NCI-H69 (cell line): ENCODE measurements around the gene COX7C.
"Not testable (repeated sequence)": the region's sequence is repeated elsewhere in the genome, so short reads cannot be mapped to it uniquely, and the experiment has no call there.

Experiments
- DNase-seq: peaks from one replicate; lab custom pipeline; 2025; lab: John Stamatoyannopoulos, UW

The COX7C gene

GRCh38 chr5:86617756-86618576, at the start of gene COX7C:
TSS of gene COX7C (plus strand) at chr5:86617941. CDS start at chr5:86618056, 115 bp downstream.
- DNase-seq = peak; percentile 99

DNA sequence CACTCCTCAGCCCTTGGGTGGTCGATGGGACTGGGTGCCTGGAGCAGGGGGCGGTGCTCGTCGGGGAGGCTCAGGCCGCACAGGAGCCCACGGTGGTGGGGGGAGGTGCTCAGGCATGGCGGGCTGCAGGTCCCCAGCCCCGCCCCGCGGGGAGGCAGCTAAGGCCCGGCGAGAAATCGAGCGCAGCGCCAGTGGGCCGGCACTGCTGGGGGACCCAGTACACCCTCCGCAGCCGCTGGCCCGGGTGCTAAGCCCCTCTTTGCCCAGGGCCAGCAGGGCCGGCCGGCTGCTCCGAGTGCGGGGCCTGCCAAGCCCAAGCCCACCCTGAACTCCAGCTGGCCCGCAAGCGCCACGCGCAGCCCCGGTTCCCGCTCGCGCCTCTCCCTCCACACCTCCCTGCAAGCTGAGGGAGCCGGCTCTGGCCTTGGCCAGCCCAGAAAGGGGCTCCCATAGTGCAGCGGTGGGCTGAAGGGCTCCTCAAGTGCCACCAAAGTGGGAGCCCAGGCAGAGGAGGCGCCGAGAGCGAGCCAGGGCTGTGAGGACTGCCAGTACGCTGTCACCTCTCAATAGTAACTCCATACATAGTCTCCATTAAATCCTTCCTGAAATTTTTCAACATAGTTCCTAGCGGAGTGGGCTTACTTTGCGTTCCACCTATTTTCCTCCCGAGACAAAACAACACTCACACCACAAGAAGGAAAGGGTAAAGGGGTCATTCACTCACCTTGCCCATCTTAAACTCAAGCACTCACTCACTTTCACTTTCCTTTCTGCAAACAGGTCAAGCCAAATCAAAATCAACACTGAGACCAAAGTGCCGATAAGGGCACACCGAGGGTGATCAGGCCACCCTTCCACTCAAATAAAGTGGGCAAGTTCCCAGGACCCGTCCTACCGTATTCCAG, 48.0 kb upstream of the COX7C start:
- DNase-seq = not testable (repeated sequence)

DNA sequence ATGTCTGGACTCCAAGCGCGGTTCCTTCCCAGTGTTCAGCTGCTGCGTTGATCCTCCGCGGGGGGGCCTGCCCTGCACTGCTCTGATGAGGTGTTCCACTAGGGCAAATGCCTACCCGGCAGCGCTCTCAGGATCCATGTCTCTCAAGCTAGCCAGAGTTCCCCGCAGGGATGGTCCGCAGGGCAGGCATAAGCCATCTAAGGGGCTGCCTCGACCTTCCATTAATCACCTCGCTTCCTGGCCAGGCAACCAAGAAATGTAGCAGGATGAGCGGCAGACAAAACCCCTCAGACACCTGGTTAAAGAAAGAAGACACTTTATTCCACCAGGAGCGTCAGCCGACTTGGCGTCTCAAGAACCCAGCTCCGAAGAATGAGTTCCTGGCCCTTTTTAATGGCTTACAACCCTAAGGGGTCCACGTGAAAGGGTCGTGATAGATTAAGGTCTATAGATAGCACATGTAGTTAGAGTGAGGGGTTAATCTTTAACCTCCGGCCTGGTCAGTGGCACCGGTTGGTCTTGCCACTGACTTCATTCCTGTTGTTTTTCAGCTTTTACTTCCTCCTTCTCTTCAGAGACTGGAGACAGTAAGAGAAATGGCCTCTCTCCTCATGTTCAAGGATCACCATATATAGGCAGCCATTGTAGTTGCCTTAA, 47.2 kb upstream of the COX7C start:
- DNase-seq = no peak

DNA sequence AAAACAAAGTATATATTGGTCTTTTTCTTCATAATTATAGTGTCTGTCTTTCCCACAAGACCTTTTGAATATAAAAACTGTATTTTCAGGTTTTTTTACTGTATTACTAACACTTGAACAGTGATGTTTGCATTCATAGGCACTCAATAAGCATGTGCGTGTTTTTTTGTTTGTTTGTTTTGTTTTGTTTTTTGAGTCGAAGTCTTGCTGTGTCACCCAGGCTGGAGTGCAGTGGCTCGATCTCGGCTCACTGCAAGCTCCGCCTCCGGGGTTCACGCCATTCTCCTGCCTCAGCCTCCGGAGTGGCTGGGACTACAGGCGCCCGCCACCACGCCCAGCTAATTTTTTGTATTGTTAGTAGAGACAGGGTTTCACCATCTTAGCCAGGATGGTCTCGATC, 46.6 kb upstream of the COX7C start:
- not testable (repeated sequence) for DNase-seq

GRCh38 chr5:86572825-86573517, 44.8 kb upstream of the COX7C start:
- no peak for DNase-seq

- no peak for DNase-seq
These were observed 38.2 kb upstream of the COX7C start for GRCh38 chr5:86579502-86579901.

GRCh38 chr5:86596476-86596875, 21.3 kb upstream of the COX7C start:
- peak; percentile 56 for DNase-seq

- DNase-seq = no peak
These were observed 11.9 kb upstream of the COX7C start for GRCh38 chr5:86605881-86606280.

- no peak for DNase-seq
These were observed 4.3 kb upstream of the COX7C start for GRCh38 chr5:86613455-86613854.

DNA sequence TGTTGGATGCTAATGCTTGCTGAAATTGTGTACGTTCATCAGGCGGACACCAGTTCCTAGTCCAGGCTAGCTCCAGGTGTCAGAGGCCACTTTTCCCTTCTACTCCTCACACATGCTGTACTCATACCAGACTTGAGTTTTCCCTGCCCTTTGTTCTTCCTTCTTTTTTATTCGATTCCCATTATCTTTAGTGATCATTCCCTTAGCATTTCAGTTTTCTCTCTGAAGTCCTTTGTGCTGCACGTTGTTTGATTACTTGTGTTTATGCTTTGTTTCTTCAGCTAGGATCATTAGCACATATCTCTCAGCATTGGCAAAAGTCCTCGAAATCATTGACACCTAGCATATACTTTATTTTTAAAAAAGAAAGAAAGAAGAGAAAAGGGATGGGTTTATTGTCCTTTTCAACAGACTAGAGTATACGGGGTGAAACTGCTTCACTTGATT, 409 bp upstream of the COX7C start:
- DNase-seq = no peak

DNA sequence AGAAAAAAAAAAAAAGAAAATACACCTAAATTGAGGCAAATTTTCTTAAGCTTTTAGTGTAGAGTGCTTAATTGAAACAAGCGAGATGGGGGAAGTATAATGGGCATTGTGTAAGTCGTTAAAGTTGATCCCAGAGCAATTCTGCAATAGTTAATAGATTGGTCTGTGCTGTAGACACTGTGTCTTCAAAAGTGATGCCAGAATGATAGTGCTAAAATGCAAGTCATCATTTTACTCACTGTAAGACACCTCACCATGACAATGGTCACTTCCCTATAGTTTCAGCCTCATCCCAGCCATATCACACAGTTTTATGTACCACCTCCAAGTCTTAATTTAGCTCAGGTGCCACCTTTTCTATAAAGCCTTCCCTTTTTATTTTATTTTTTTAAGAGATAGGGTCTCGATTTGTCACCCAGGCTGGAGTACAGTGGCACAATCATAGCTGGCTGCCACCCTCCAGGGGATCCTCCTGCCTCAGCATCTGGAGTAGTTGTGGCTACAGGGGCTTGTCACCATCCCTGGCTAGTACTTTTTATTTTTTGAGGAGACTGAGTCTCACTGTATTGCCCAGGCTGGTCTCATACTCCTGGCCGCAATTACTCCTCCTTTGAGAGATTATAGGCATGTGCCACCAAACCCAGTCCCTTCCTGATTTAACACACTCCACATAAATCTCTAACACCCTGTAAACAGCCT, 6.2 kb downstream of the COX7C start:
- DNase-seq = no peak

GRCh38 chr5:86625148-86625547, 7.4 kb downstream of the COX7C start:
- no peak for DNase-seq

GRCh38 chr5:86626149-86626548, 8.4 kb downstream of the COX7C start:
- DNase-seq = no peak

GRCh38 chr5:86631165-86631564, 13.4 kb downstream of the COX7C start:
- no peak for DNase-seq

- DNase-seq = no peak
These were observed 23.3 kb downstream of the COX7C start for GRCh38 chr5:86640998-86641397.

DNA sequence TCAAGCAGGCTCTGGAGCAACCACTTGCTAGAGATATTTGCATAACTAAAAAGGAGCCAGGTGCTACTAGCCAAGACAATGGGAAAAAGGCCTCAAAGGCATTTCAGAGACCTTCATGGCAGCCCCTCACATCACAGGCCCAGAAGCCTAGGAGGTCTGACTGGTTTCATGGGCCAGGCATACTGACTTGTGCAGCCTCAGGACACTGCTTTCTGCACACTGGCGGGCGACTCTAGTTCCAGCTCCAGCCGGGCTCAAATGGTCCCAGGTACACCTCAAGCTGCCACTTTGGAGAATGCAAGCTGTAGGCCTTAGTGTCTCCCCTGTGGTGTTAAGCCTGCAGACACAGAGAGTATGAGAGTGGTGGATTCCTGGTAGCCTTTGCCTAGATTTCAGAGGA, 27.1 kb downstream of the COX7C start:
- no peak for DNase-seq

- DNase-seq = no peak
These were observed 28.1 kb downstream of the COX7C start for GRCh38 chr5:86645885-86646284.

DNA sequence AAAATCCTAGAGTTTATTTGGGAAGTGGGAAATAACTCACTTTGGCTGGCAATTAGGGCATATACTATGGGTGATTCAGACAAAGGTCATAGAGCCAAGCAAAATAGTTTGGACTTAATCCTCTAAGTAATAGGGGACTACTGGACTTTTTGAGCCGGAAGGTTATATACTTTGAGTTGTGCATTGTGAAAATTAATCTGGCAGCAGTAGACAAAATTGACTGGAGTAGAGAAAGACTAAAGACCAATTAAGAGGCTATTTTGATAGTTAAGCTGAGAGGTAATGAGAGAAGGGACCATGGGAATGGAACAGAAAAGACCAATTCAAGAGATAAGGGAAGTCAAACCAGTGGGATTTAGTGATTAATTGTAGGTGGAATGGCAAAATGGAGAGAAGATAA, 28.9 kb downstream of the COX7C start:
- DNase-seq = no peak

DNA sequence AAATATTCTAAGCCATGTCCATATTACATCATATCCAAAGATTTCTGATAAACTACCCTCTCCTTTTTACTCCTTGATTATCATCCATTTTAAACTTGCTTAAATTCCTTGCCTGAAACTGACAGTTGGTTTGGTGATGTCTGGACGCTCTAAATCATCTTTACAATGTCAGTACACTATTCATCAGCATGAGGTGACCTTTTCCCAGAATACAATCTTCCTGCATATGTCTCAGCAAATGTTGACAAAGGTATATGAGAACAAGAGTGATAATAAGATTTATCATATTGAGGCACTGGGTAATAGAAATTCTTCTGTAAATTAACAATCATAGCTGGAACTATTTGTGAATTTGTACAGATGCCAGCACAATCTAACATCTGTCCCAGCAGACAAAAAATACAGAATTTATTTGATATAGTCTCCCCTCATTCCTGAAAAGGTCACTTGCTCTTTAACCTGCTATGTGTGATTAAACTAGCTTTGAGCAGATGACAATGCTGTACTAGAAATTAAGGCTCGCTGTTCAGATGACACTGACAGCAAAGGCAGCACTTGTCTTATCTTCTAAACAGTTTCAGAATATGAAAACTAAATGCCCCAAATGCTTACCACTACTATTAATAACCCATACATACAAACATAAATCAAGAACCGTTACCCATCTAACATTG, 32.2 kb downstream of the COX7C start:
- peak; percentile 40 for DNase-seq

GRCh38 chr5:86660771-86661170, 43.0 kb downstream of the COX7C start:
- not testable (repeated sequence) for DNase-seq

- DNase-seq = no peak
These were observed 46.4 kb downstream of the COX7C start for GRCh38 chr5:86664173-86664572.
